ENCODE results near the gene BAAT.

Gene BAAT

GRCh38 chr9:101311758-101312420 lies 72.9 kb downstream of the BAAT start:
- peak; percentile 77 for DNase-seq

- DNase-seq = no peak
Observed at GRCh38 chr9:101311191-101311590, 73.6 kb downstream of the BAAT start.
